GM21576 (cell line): ENCODE measurements around the gene RNF141.

Experiments used
- ATAC-seq: cut with Tn5 transposase; IDR thresholded peaks from one replicate; pipeline ENCODE4 v1.9.1; 2021; ENCODE audit warnings: mild to moderate bottlenecking, moderate library complexity; ENCODE audit not compliant: unreplicated experiment

The RNF141 gene

DNA sequence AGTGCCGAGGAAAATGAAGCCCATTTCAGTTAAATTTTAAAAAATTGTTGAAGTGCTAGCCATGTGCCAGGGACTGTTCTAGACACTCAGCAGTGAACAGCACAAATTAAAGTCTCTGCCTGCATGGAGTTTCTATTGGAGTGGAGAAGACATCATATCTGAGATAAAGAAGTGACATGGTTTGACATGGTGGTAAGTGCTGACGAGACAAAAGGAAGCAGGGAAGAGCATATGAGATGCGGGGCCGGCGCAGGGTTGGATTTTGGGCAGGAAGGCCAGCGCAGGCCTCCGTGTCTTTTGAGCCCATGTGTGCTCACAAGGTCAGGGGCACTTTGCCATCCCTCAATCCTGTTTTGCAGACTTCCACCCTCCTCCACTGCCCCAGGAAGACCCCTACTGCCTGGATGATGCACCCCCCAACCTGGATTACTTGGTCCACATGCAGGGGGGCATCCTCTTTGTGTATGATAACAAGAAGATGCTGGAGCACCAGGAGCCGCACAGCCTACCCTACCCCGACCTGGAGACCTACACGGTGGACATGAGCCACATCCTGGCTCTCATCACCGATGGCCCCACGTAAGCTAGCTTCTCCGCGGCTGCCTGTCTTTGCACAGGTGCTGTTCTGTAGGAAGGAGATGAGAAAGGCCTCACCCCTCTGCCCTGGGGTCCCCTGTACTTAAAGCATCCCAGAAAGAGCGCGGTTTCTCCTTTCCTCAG lies 56.4 kb downstream of the RNF141 start:
- ATAC-seq = no peak

DNA sequence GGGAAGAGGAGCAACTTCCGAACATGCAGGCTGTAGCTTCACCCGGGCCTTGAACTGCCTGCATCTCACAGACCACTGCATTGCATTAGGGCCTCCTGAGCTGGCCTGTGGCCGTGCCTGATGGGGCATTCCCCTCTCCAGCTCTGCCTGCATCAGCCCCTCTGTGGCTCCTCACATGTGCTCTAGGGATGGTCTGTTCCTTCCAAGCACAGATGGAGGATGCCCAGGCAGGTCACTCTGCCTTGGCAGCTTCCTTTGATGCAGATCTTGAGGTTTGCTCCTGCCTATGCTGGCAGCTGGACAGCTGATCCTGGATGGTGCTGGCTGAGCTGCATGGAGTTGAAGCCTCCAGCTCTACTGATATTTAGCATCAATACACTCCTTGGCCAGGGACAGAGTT lies 57.4 kb downstream of the RNF141 start:
- ATAC-seq = no peak

DNA sequence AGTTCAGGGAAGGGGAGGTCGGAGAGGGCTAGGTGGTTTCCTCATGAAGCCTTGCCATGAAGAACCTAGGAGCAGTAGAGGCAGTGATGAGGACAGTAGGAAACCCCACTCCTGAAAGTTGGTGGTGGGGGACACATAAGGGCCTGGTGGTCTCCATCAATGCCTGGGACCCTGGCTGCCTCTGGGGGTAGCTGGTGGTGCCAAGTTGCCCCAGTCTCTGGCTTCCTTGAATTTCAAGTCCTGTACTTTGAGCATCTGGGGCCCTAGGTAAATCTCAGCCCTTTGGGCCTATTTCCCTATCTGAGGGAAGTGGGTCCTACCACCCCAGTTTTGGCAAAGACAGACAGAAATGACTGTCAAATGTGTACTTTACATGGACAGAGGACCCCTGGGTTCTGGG lies 57.8 kb downstream of the RNF141 start:
- ATAC-seq = no peak

DNA sequence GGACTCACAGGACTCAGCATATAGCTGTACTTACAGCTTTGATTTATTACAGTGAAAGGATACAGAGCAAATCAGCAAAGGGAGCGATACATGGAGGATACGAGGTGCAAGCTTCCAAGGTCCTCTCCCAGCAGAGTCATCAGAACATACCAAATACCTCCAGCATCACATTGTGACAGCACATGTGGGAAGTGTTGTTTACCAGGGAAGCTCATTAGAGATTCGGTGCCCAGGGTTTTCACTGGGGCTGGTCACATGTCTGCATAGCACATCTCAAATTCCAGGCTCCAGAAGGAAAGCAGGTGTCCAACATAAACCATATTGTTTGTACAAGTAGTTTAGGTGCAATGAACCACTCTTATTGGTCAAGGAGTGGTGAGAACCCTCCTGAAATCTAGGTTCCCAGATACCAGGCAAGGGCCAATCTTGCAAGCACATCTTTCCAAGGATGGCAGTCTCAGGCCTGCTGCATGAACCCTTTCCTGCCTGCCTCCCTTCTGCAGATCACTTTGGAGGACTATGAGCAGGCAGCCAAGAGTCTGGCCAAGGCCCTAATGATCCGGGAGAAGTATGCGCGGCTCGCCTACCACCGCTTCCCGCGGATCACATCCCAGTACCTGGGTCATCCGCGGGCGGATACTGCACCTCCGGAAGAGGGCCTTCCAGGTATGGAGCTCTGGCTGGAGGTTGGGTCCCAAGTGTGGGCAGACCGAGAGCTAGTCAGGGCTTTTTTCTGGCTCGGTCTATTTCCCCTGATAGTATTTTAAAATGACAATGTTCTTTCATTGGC lies 59.2 kb downstream of the RNF141 start:
- no peak for ATAC-seq

DNA sequence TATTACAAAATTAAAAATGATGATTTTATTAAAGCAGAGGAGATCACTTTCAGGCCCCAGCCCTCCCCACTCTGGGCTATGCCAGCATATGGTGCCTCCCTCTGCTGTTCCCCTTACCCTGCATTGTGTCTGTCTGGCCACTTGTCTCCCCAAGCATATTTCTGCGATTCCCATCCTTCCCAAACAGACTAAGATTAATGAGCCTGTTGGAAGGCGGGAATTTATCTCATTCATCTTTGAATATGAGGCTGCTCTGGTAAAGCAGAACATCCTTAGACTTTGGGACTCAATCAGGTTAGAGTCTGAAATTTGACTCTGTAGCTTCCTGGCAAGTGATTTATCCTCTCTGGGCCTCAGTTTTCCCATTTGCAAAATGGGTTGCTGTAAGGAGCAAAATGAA lies 60.2 kb downstream of the RNF141 start:
- ATAC-seq = no peak

DNA sequence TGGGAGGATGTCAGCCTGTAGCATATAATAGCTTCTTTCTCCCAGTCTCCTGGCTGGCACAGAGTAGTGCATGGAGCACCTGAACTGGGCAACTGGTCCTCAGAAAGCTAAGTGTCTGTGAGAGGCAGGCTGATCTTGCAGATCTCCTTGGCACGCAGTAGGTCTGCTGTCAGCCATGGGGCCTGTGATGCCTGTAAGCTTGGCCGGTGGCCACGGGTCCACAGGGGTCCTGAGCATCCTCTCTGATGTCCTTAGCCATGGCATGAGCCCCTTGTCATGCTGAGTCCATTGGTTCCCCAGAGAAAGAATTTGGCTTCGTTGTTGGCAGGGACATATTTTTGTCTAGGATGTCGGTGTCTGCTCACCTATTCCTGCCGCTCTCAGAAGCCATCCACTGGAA lies 61.0 kb downstream of the RNF141 start:
- no peak for ATAC-seq

DNA sequence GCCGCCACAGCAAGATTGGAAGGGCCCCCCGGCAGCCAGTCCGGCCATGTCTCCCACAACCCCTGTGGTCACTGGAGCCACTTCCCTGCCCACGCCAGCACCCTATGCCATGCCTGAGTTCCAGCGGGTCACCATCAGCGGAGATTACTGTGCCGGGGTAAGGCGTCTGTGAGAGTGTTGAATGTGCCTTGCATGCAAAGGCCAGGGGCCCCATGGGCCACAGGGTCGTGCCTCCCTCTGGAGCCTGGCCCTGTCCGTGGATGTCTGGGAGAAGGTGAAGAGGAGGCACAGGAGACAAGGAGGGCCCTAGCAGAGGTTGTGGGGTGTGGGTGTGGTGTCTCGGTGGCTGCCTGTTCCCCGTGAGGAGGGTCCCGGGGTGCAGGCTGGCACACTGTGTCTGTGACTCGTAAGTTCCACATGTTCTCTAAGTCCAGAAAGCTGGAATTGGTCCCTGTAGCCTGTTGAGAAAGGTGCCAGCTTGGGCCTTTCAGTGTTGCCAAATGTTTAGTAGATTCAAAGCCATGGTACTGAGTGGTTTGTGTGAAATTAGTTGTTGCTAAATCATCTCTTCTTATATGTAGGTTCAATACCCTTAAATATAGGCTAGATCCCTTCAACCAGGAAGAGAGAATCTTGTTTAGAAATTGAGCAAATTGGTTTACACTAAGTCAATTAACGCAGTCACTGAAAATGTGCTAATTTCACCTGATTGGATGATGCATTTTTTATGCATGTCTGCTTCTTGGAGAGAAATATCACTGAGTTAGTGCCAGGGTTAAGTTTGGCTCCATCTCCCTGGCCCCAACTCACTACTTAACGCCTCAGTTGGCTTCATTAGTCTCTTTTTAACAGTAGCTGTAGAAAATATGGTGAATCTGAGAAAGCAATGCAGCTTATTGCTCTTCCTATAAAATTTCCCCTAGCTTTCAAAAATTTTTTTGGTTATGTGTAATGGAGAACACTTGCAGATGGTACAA lies 62.1 kb downstream of the RNF141 start:
- no peak for ATAC-seq

DNA sequence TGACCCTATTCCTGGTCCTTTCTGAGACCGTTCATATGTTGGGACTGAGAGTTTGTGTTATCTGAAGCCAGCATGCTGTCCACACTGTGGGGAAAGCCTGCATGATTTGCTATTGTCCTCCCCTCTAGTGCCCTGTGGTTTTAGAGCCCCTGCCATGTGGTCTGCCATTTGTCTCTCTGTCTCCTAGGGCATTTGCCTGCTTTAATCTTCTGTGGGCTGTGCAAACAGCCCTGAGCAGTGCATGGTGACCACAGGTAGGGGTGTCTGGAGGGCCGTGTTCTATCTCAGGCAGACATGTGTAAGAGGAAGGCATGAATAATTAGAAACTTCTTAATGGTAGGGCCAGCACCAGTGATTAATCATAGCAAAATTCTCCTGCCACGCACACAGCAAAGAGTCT lies 62.9 kb downstream of the RNF141 start:
- ATAC-seq = no peak

DNA sequence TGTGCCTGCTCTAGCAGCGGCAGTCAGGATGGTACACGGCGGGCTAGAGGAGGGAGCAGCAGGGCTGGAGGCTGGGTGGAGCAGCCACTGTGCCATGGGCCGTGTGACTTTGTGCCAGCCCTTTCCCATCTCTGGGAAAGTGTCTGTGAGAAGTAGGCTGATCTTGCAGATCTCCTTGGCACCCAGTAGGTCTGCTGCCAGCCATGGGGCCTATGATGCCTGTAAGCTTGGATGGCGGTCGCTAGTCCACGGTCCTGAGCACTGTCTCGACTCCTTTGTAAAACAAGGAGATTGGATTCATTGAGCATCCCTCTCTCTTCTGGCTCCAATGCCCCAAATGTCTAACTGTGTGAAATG lies 63.3 kb downstream of the RNF141 start:
- ATAC-seq = no peak

DNA sequence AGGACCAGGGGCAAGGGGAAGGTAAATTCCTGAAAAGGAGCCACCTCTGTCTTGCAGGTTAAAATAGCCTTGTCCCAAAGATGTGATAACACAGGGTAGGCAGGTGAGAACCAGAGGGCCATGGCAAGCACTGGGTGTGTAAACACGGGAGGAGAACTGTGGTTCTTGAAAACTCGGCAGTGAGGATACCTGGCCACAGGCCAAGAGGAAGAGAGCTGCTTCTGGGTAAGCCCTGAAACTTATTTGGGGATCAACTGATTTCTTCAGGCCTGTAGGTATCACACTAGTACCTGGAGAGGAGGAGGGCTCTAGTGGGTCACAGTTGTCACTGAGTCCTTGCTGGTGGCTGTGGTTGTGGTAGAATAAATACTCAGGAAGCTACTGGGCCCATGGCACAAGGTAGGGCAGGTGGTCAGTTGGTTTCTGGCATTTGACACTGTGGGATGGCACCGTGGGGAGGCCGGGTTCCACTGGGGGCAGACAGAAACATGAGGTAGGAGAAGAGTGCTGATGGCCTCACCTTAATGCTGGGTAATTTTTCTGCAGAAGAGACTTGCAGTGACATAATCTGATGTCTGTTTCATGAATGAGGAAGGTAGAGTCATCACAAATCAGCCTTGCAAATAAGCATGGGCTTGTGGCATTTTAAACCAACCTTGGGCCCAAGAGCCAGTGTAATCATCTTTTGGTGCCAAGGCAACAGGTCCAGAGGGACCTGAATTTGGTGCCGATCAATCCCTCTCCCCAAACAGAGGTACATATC lies 63.9 kb downstream of the RNF141 start:
- ATAC-seq = no peak

DNA sequence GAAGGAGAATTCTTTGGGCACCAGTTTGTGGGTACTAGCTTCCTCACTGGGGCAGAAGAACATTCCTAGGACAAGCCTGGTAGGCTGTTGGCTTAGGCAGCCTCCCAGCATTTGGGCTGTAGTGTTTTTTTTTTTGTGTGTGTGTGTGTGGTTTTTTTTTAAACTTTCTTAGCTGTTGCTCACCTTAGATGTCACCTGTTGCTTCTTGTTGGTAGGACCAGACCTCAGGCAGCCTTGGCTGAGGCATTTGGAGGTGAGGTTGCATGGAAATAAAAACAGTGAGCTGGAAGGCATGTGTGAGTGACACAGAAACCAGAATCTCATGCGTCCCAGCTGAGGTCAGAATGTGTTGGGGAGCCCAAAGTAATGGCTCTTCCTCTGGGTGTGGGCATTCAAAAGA lies 64.6 kb downstream of the RNF141 start:
- ATAC-seq = no peak

DNA sequence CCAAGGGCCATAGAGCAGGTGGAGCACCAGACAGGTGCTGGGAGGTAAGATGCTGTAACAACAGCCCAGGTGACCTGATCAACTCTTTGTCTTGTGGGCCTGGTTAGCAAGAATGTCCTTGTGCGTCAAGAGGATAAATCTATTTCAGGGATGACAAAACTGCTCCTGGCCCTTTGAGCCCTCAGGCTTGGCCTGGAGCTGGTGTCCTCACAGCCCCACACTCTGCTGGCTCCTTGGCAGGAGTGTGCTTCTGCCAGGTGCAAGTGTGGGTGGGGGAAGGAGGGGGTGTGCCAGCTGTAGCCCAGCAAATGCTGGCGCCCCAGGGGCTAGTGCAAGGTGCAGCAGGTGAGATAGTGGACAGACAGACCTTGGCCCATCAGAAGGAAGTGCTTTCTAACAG lies 66.4 kb downstream of the RNF141 start:
- no peak for ATAC-seq

DNA sequence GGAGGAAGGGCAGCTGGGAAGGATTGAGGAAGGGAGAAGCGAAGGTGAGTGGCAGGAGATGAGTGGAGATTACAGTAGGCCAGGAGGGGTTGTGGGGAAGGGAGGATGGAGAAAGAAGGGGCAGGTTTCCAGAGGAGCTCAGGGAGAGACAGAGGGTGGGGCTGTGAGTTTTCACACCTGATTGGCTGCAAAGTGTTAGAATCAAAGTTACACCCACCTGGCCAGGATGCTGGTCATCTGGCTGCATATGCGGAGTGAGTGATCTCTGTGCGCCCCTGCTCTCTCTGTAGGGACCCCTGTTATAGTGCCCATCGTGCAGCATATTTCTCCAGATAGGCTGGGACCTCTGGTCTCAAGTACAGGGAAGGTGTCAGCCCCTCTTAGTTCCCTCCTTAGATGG lies 67.6 kb downstream of the RNF141 start:
- no peak for ATAC-seq

DNA sequence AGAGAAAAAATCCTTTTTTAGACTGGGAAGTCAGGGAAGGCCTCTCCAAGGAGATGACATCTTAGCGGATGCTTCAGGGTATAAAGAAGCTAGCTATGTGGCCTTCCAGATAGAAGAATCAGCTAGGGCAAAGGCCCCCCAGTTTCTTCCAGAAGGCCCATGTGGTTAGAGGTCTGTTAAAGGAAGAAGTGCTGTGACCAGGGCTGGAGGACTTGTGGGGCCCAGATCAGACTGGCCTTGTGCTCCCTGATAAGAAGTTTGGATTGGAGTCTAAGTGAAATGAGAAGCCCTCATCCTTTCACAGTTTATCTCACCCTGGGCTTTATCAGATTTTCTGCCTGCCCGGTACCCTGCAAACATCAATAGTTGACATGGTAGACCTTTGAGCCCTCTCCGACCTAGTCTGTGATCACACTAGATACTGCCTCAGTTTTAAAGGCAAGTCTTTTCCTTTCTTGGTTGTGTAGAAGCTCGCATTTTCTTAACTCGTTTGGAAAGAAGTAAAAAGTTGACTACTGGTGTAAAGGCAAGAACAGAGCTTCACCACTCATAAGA lies 78.2 kb downstream of the RNF141 start:
- no peak for ATAC-seq
